K562 (cell line): ENCODE results near the gene KCNH2. TPM values are rescaled to one million over a fixed set of nuclear protein-coding genes. Genes with fewer than 3 reads are reported as not detected.

Experiments used
- EP400 ChIP-seq: fragments of 450-650 bp; IDR thresholded peaks from 2 replicates; pipeline ENCODE4 v1.6.1; 2017; ENCODE audit warnings: antibody characterized with exemption, mild to moderate bottlenecking, moderate library complexity
- FOXK2 ChIP-seq, 2 experiments: fragments of 450-650 bp; IDR thresholded peaks in 1 of 2; conservative IDR thresholded peaks in 1 of 2; 2 replicates each; pipeline ENCODE4 v1.6.1; 2016; ENCODE audit warnings: low read depth in 2 of 2, mild to moderate bottlenecking in 1 of 2
- HNRNPLL ChIP-seq: fragments of 200-400 bp; formaldehyde crosslinking; IDR thresholded peaks from 2 replicates; pipeline ENCODE4 v1.6.1; 2017; ENCODE audit warnings: low read length, low read depth, mild to moderate bottlenecking; ENCODE audit not compliant: poor library complexity, severe bottlenecking
- MAFG ChIP-seq: fragments of 450-650 bp; conservative IDR thresholded peaks from 2 replicates; pipeline ENCODE4 v1.6.1; 2016; ENCODE audit warnings: missing genetic modification characterization, missing compliant biosample characterization
- MBD2 ChIP-seq: sonication (generic); IDR thresholded peaks from 2 replicates; pipeline ENCODE4 v1.6.1; 2016; ENCODE audit warnings: low read depth, borderline replicate concordance
- MCM7 ChIP-seq, 2 experiments: fragments of 450-650 bp; IDR thresholded peaks; 2 replicates each; pipeline ENCODE4 v1.6.1; 2016 to 2018
- MTA3 ChIP-seq: fragments of 450-650 bp; formaldehyde crosslinking; IDR thresholded peaks from 2 replicates; pipeline ENCODE4 v1.6.1; 2017; ENCODE audit warnings: mild to moderate bottlenecking, borderline replicate concordance
- NR2F6 ChIP-seq: fragments of 450-650 bp; formaldehyde crosslinking; IDR thresholded peaks from 2 replicates; pipeline ENCODE4 v1.4.0; 2020; ENCODE audit warnings: mild to moderate bottlenecking
- SNRNP70 ChIP-seq: fragments of 200-400 bp; formaldehyde crosslinking; optimal IDR thresholded peaks from 2 replicates; pipeline ENCODE3; 2017; ENCODE audit warnings: low read depth, low read length
- TBP ChIP-seq: optimal IDR thresholded peaks from 2 replicates; pipeline ENCODE3; 2011; ENCODE audit warnings: low read depth, low read length, improper control_type of control experiment
- TRIM28 ChIP-seq: fragments of 450-650 bp; IDR thresholded peaks from 2 replicates; pipeline ENCODE4 v1.6.1; 2017
- U2AF2 ChIP-seq: fragments of 200-400 bp; formaldehyde crosslinking; optimal IDR thresholded peaks from 2 replicates; pipeline ENCODE3; 2017; ENCODE audit warnings: low read depth, mild to moderate bottlenecking, low read length
- XRCC3 ChIP-seq: fragments of 450-650 bp; IDR thresholded peaks from 2 replicates; pipeline ENCODE4 v1.6.1; 2017; ENCODE audit warnings: mild to moderate bottlenecking, moderate library complexity
- polyA plus RNA-seq, 8 experiments: library from polyadenylated mRNA; depleted of rRNA in 4 of 8; stranded (reverse) in 5 of 8; unstranded in 3 of 8; fragments of >200 nt; fragmentation: Nextera tagmentation in 2 of 8; fragmentation: Illumina TruSeq in 1 of 8; extraction: Ambion mirVana in 2 of 8; extraction: Trizol in 1 of 8; gene quantifications; 2 replicates each; pipeline versions ENCODE4 v1.2.1 to v1.2.3, GENCODE V29; 2011 to 2014; ENCODE audit warnings: inconsistent platforms in 1 of 8, missing spikeins in 1 of 8
- total RNA-seq, 7 experiments: library from RNA; depleted of rRNA in 6 of 7; stranded (reverse); fragments of >200 nt in 6 of 7; fragmentation: Illumina TruSeq in 2 of 7; extraction: Trizol in 2 of 7; gene quantifications; 2 replicates each; pipeline versions ENCODE4 v1.2.1 to v1.2.3, GENCODE V29; 2011 to 2021; ENCODE audit warnings: low replicate concordance in 1 of 7
- TF ChIP-seq, protein P1 (sequence below), 2 experiments: fragments of 450-650 bp; conservative IDR thresholded peaks; 2 replicates each; pipeline ENCODE4 v1.6.1; 2017; ENCODE audit warnings: mild to moderate bottlenecking in 2 of 2, moderate library complexity in 2 of 2
- TF ChIP-seq, protein P2 (sequence below): conservative IDR thresholded peaks from 2 replicates; pipeline ENCODE4 v1.6.1; 2011; ENCODE audit warnings: low read depth, mild to moderate bottlenecking, low read length; ENCODE audit not compliant: control insufficient read depth
- TF ChIP-seq, protein P3 (sequence below): fragments of 450-650 bp; IDR thresholded peaks from 2 replicates; pipeline ENCODE4 v1.6.1; 2016; ENCODE audit warnings: low read depth, mild to moderate bottlenecking, moderate library complexity
- TF ChIP-seq, protein P4 (sequence below): fragments of 450-650 bp; IDR thresholded peaks from 2 replicates; pipeline ENCODE4 v1.7.0; 2016; ENCODE audit warnings: borderline replicate concordance
- TF ChIP-seq, protein P5 (sequence below), 3 experiments: fragments of 200-800 bp in 1 of 3; fragments of 250-450 bp in 1 of 3; fragments of 450-650 bp in 1 of 3; sonication (Bioruptor Pico) in 1 of 3; sonication (Bioruptor generic) in 1 of 3; formaldehyde crosslinking in 1 of 3; IDR thresholded peaks; 2 replicates each; pipeline versions ENCODE4 v1.6.1 to v1.8.0; 2016 to 2022; ENCODE audit warnings: mild to moderate bottlenecking in 2 of 3, missing genetic modification characterization in 2 of 3, missing compliant biosample characterization in 1 of 3, moderate library complexity in 1 of 3
- TF ChIP-seq, protein P6 (sequence below), 2 experiments: fragments of 450-650 bp in 1 of 2; sonication (generic) in 1 of 2; formaldehyde crosslinking; conservative IDR thresholded peaks; 2 replicates each; pipeline versions ENCODE4 v1.4.0 to v1.8.1; 2020 to 2022; ENCODE audit warnings: mild to moderate bottlenecking in 1 of 2, missing genetic modification reagents in 1 of 2

KCNH2 gene
- total and polyA plus RNA-seq, 9 of the 15 experiments (the other 6 are each of a cell fraction or from before 2014, with no cell fraction given) = 18.1 to 368 (median 218) TPM

DNA sequence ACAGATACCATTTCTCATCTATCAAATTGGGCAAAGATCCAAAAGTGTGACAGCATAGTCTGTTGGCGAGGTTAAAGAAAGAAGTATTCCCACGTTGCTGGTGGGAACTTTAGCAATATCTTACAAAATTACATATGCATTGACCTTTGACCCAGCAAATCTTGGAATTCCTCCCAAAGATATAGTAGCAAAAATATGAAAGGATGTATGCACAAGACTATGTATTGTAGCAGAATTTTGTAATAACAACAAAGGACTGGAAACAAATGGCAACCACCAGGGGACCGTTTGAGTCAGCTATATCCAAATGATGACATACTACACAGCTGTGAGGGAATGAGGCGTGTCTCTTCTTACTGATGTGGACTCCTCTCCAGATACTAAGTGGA, 50.2 kb downstream of the KCNH2 start (continued):
- TF ChIP-seq U2AF2 (no peak), TBP (peak; percentile 28), XRCC3 (no peak), MCM7 (IDR thresholded peaks at IDR 0.05) (no peak), HNRNPLL (no peak), MAFG (peak; percentile 32; the same call in 1 of the 2 replicates), MTA3 (no peak; the same call in 1 of the 2 replicates), EP400 (peak; percentile 50; the same call in 1 of the 2 replicates), MBD2 (0 out of 2 replicates have a peak, but pooled peaks have one; percentile 42), TRIM28 (no peak), SNRNP70 (no peak), FOXK2 (conservative IDR thresholded peaks at IDR 0.05 in 1 of 2, IDR thresholded peaks at IDR 0.05 in 1 of 2; ENCODE audit: low read depth in 2 of 2) (peak; percentile 71 to 83), NR2F6 (CRISPR knock-in tag) (no peak)
- TF ChIP-seq, protein P1, sequence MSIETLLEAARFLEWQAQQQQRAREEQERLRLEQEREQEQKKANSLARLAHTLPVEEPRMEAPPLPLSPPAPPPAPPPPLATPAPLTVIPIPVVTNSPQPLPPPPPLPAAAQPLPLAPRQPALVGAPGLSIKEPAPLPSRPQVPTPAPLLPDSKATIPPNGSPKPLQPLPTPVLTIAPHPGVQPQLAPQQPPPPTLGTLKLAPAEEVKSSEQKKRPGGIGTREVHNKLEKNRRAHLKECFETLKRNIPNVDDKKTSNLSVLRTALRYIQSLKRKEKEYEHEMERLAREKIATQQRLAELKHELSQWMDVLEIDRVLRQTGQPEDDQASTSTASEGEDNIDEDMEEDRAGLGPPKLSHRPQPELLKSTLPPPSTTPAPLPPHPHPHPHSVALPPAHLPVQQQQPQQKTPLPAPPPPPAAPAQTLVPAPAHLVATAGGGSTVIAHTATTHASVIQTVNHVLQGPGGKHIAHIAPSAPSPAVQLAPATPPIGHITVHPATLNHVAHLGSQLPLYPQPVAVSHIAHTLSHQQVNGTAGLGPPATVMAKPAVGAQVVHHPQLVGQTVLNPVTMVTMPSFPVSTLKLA (conservative IDR thresholded peaks at IDR 0.05) = peak; percentile 40 to 41; a peak in 2 of 4 replicates
- TF ChIP-seq, protein P2, sequence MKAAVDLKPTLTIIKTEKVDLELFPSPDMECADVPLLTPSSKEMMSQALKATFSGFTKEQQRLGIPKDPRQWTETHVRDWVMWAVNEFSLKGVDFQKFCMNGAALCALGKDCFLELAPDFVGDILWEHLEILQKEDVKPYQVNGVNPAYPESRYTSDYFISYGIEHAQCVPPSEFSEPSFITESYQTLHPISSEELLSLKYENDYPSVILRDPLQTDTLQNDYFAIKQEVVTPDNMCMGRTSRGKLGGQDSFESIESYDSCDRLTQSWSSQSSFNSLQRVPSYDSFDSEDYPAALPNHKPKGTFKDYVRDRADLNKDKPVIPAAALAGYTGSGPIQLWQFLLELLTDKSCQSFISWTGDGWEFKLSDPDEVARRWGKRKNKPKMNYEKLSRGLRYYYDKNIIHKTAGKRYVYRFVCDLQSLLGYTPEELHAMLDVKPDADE = no peak
- TF ChIP-seq, protein P3, sequence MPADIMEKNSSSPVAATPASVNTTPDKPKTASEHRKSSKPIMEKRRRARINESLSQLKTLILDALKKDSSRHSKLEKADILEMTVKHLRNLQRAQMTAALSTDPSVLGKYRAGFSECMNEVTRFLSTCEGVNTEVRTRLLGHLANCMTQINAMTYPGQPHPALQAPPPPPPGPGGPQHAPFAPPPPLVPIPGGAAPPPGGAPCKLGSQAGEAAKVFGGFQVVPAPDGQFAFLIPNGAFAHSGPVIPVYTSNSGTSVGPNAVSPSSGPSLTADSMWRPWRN = no peak
- TF ChIP-seq, protein P4, sequence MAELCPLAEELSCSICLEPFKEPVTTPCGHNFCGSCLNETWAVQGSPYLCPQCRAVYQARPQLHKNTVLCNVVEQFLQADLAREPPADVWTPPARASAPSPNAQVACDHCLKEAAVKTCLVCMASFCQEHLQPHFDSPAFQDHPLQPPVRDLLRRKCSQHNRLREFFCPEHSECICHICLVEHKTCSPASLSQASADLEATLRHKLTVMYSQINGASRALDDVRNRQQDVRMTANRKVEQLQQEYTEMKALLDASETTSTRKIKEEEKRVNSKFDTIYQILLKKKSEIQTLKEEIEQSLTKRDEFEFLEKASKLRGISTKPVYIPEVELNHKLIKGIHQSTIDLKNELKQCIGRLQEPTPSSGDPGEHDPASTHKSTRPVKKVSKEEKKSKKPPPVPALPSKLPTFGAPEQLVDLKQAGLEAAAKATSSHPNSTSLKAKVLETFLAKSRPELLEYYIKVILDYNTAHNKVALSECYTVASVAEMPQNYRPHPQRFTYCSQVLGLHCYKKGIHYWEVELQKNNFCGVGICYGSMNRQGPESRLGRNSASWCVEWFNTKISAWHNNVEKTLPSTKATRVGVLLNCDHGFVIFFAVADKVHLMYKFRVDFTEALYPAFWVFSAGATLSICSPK = no peak
- TF ChIP-seq, protein P5, sequence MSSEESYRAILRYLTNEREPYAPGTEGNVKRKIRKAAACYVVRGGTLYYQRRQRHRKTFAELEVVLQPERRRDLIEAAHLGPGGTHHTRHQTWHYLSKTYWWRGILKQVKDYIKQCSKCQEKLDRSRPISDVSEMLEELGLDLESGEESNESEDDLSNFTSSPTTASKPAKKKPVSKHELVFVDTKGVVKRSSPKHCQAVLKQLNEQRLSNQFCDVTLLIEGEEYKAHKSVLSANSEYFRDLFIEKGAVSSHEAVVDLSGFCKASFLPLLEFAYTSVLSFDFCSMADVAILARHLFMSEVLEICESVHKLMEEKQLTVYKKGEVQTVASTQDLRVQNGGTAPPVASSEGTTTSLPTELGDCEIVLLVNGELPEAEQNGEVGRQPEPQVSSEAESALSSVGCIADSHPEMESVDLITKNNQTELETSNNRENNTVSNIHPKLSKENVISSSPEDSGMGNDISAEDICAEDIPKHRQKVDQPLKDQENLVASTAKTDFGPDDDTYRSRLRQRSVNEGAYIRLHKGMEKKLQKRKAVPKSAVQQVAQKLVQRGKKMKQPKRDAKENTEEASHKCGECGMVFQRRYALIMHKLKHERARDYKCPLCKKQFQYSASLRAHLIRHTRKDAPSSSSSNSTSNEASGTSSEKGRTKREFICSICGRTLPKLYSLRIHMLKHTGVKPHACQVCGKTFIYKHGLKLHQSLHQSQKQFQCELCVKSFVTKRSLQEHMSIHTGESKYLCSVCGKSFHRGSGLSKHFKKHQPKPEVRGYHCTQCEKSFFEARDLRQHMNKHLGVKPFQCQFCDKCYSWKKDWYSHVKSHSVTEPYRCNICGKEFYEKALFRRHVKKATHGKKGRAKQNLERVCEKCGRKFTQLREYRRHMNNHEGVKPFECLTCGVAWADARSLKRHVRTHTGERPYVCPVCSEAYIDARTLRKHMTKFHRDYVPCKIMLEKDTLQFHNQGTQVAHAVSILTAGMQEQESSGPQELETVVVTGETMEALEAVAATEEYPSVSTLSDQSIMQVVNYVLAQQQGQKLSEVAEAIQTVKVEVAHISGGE (CRISPR knock-in tag; IDR thresholded peaks at IDR 0.05) = peak in 1 of 3 experiments; percentile 46; a peak in 1 of 6 replicates
- TF ChIP-seq, protein P6, sequence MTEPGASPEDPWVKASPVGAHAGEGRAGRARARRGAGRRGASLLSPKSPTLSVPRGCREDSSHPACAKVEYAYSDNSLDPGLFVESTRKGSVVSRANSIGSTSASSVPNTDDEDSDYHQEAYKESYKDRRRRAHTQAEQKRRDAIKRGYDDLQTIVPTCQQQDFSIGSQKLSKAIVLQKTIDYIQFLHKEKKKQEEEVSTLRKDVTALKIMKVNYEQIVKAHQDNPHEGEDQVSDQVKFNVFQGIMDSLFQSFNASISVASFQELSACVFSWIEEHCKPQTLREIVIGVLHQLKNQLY (CRISPR knock-in tag; conservative IDR thresholded peaks at IDR 0.05) = no peak
